Adrenal gland (tissue), 12 donors: ENCODE results near the gene PANK1. TPM values are rescaled to one million over a fixed set of nuclear protein-coding genes. Genes with fewer than 3 reads are reported as not detected.

Source experiments
- DNase-seq, 7 donors: peaks; one replicate each; pipeline ENCODE4 v3.0.0-alpha.2; 2019 to 2020
- H3K27ac ChIP-seq, 5 donors: fragments of 200-600 bp; sonication (generic) in 4 of 5; 1 replicate in 3 of 5; 2 replicates in 2 of 5; pipeline versions ENCODE4 v1.5.1 to v1.8.0; 2016 to 2020; ENCODE audit warnings: mild to moderate bottlenecking in 1 of 5
- H3K27me3 ChIP-seq: fragments of 200-600 bp; 2 replicates; pipeline ENCODE4 v1.8.0; 2021
- H3K36me3 ChIP-seq, 2 donors: fragments of 200-600 bp; replicated peaks in 1 of 2; 1 replicate in 1 of 2; 2 replicates in 1 of 2; pipeline versions ENCODE4 v1.5.1 to v1.8.0; 2018 to 2022
- H3K4me1 ChIP-seq, 2 donors: fragments of 200-600 bp; replicated peaks in 1 of 2; 1 replicate in 1 of 2; 2 replicates in 1 of 2; pipeline versions ENCODE4 v1.5.1 to v1.8.0; 2018 to 2021
- H3K4me3 ChIP-seq, 4 donors: fragments of 200-600 bp; sonication (generic) in 3 of 4; one replicate each; pipeline ENCODE4 v1.5.1; 2016 to 2018
- H3K9me3 ChIP-seq, 3 donors: fragments of 200-600 bp; sonication (generic) in 1 of 3; replicated peaks in 1 of 3; 1 replicate in 2 of 3; 2 replicates in 1 of 3; pipeline versions ENCODE4 v1.5.1 to v1.8.0; 2016 to 2021
- POLR2A ChIP-seq, 2 donors: fragments of 450-650 bp; IDR thresholded peaks; one replicate each; pipeline ENCODE4 v1.6.1; 2017; ENCODE audit warnings: antibody characterized with exemption in 2 of 2, mild to moderate bottlenecking in 2 of 2, moderate library complexity in 1 of 2
- WGBS, 4 donors: extraction: QIAGEN DNeasy Blood & Tissue Kit in 2 of 4; methylation state at CpG; one replicate each; pipeline versions ENCODE4 v1.1.5 to v1.1.7; 2013 to 2017; 5-methylcytosine and 5-hydroxymethylcytosine counted together
- intact Hi-C, 2 donors: fragments of 100-400 bp; cut with DNase I; formaldehyde crosslinking; loops; one replicate each; pipeline versions ENCODE4 v1.14.1 to v1.15.0; 2022 to 2023
- polyA plus RNA-seq, 3 donors: library from polyadenylated mRNA; stranded (reverse); fragments of 200-250 nt in 2 of 3; fragments of 350-450 nt in 1 of 3; fragmentation: Illumina TruSeq in 1 of 3; extraction: RNeasy Lipid Tissue Mini Kit (QIAGEN cat#74804) in 1 of 3; gene quantifications; one replicate each; pipeline ENCODE4 v1.2.3, GENCODE V29; 2013 to 2014
- total RNA-seq, 9 donors: library from RNA; depleted of rRNA in 4 of 9; stranded (reverse); fragments of >200 nt in 4 of 9; fragments of 120-200 nt in 1 of 9; fragmentation: NEBNext Ultra II Directional in 1 of 9; extraction: Animal tissue kit (Norgen Biotek cat#: 25700) in 1 of 9; gene quantifications; one replicate each; pipeline versions ENCODE4 v1.1.0 to v1.2.4, GENCODE V29; 2013 to 2023
- TF ChIP-seq, protein P1 (sequence below), 6 experiments: fragments of 450-650 bp in 4 of 6; fragments of 200-600 bp in 2 of 6; sonication (generic) in 1 of 6; IDR thresholded peaks; 1 replicate in 5 of 6; 2 replicates in 1 of 6; pipeline versions ENCODE4 v1.5.1 to v1.8.0; 2016 to 2021; ENCODE audit warnings: antibody characterized with exemption in 6 of 6, mild to moderate bottlenecking in 2 of 6, moderate library complexity in 1 of 6
- donor health status: healthy with polysubstance abuse.
- donor health status: Bipolar disorder and iron deficiency.
- donor health status: DM: yes; HTN: yes; CAD: no.
- donor health status: DM: no; HTN: no; CAD: no.
- donor health status: DM: no; HTN: no; CAD: no.
- donor health status: DM: yes; HTN: yes; CAD: no.

The PANK1 gene
- total and polyA plus RNA-seq, 12 donors, result 1.1 to 21.3 (median 8.5) TPM

DNA sequence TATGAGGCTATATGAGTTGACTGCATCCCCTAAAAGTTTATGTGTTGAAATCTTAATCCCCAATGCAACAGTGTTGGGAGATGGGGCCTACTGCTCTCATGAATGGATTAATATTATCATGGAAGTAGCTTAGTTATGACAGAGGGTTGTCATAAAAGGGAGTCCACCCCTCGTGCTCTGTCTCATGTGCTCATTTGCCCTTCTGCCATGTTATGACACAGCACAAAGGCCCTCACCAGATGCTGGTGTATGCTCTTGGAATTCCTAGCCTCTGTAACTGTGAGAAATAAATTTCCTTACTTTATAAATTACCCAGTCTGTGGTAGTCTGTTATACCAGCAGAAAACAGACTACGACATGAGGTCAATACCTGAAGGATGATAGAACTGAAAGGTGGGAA lies 17.6 kb upstream of the PANK1 start:
- no peaks in the 10 kb centered on the region for H3K9me3 ChIP-seq
- intact Hi-C loops, result no loop called here
- H3K27me3 ChIP-seq, result no peaks in the 10 kb centered on the region
- no peaks in the 10 kb centered on the region for H3K36me3 ChIP-seq
- H3K27ac ChIP-seq, result no peak overlapping the region
- DNase-seq, result no peak
- no peak for TF ChIP-seq POLR2A (IDR thresholded peaks at IDR 0.05)
- TF ChIP-seq, protein P1, sequence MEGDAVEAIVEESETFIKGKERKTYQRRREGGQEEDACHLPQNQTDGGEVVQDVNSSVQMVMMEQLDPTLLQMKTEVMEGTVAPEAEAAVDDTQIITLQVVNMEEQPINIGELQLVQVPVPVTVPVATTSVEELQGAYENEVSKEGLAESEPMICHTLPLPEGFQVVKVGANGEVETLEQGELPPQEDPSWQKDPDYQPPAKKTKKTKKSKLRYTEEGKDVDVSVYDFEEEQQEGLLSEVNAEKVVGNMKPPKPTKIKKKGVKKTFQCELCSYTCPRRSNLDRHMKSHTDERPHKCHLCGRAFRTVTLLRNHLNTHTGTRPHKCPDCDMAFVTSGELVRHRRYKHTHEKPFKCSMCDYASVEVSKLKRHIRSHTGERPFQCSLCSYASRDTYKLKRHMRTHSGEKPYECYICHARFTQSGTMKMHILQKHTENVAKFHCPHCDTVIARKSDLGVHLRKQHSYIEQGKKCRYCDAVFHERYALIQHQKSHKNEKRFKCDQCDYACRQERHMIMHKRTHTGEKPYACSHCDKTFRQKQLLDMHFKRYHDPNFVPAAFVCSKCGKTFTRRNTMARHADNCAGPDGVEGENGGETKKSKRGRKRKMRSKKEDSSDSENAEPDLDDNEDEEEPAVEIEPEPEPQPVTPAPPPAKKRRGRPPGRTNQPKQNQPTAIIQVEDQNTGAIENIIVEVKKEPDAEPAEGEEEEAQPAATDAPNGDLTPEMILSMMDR (IDR thresholded peaks at IDR 0.05), result no peak
- no peak overlapping the region for H3K4me3 ChIP-seq
- 85 to 95% (median 92%) methylated on average over 2 of the region's 2 CpGs for WGBS, 4 donors
- H3K4me1 ChIP-seq, result no peaks in the 10 kb centered on the region

DNA sequence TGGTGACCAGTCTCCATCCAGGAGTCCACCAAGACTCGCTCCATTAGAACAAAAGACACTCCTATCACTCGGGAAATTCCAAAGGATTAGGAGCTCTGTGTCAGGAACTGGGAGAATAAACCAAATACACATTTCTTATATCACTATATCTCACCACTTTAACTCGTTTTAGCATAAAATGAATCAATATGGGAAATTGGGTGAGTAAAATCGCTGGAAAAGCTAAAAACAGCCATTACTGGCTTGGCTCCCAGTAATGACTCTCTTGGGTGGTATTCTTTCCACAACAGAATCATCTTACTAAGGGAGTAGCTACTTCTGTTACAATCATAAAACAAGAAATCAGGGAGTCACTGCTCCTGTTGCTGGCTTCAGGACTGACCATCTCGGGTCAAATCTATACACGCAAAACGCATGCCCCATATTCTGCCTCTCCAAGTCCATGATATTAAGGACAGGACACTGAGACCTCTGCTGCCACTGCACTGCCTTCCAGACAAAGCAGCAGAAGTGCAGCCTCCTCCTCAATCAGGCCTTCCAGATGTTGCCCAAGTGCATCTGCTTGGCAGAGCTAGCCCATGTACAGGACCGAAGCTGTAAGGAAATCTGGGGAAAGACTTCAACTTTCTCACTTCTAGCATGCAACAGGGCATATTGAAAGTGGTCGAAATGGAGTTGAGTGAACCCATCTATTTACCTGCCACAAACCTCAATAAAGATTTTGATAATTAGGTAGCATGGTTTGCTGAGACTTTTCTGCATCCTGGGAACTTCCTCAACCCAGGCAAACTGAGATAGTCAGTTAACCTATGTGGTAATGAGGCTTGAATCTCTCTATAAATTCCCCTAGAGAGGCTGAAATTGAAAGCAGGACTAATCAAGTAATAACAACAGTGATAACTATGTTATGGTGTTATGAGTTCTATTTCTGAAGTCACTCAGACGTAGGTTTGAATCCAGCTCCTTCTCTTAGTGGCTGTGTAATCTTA lies 14.4 kb upstream of the PANK1 start:
- H3K9me3 ChIP-seq, result no peaks in the 10 kb centered on the region
- DNase-seq, result no peak
- no peak for TF ChIP-seq POLR2A (IDR thresholded peaks at IDR 0.05)
- TF ChIP-seq, protein P1 (IDR thresholded peaks at IDR 0.05), result no peak
- H3K36me3 ChIP-seq, result no peaks in the 10 kb centered on the region
- no peaks in the 10 kb centered on the region for H3K27me3 ChIP-seq
- intact Hi-C loops, result no loop called here
- 79 to 88% (median 82%) methylated on average over 10 of the region's 10 CpGs for WGBS, 4 donors
- H3K27ac ChIP-seq, result no peak overlapping the region
- H3K4me3 ChIP-seq, result no peak overlapping the region
- no peaks in the 10 kb centered on the region for H3K4me1 ChIP-seq

DNA sequence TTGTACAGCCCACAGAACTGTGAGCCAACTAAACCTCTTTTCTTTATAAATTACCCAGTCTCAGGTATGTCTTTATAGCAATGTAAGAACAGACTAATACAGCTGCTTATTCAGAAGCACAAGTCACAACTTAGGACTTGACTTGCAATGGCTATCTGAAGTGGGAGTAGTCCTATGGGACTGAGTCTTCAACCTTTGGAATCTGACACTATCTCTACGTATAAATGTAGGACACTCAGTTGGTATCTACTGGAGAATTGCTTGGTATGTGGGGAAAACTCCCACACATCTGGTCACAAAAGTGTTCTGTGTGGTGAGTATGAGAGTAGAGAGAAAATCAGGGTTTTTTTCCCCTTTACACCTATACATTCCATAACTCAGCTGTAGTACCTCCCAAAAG lies 12.3 kb upstream of the PANK1 start:
- DNase-seq, result no peak
- H3K27ac ChIP-seq, result no peak overlapping the region
- H3K36me3 ChIP-seq, result no peaks in the 10 kb centered on the region
- H3K27me3 ChIP-seq, result no peaks in the 10 kb centered on the region
- no peaks in the 10 kb centered on the region for H3K4me1 ChIP-seq
- intact Hi-C loops, result no loop called here
- H3K4me3 ChIP-seq, result no peak overlapping the region
- 50 to 100% (median 80%) methylated on average over 1 of the region's 1 CpG for WGBS, 4 donors
- TF ChIP-seq, protein P1 (IDR thresholded peaks at IDR 0.05), result no peak
- TF ChIP-seq POLR2A (IDR thresholded peaks at IDR 0.05), result no peak
- H3K9me3 ChIP-seq, result no peaks in the 10 kb centered on the region

DNA sequence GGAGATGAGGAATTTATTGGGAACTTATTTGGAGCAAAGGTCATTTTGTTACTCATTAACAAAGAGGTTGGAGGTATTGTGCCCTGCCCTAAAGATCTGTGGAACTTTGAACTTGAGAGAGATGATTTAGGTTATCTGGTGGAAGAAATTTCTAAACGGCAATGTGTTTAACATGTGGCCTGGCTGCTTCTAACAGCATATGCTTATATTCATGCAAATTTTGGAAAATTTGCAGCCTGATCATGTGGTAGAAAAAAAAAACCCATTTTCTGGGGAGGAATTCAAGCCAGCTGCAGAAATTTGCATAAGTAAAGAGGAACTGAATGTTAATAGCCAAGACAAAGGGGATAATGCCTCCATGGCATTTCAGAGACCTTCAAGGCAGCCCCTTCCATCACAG lies 10.7 kb upstream of the PANK1 start:
- Histone ChIP-seq H3K27me3 (no peaks in the 10 kb centered on the region), H3K4me3 (no peak overlapping the region), H3K9me3 (no peaks in the 10 kb centered on the region), H3K4me1 (no peaks in the 10 kb centered on the region), H3K27ac (no peak overlapping the region), H3K36me3 (no peaks in the 10 kb centered on the region)
- intact Hi-C loops, result no loop called here
- DNase-seq, result no peak
- WGBS, 4 donors, result 81 to 94% (median 88%) methylated on average over 1 of the region's 1 CpG
- TF ChIP-seq POLR2A (IDR thresholded peaks at IDR 0.05), result no peak
- TF ChIP-seq, protein P1 (IDR thresholded peaks at IDR 0.05), result no peak
